ENCODE measurements around the gene COMTD1.

COMTD1 gene

GRCh38 chr10:75246506-75246905 lies 10.7 kb upstream of the COMTD1 start:
- Histone ChIP-seq H2AFZ (ENCODE audit: low read depth, low read length, severe bottlenecking) (no peak overlapping the region), H3K9me2 (replicated peaks; ENCODE audit: insufficient read depth, low read length) (no peaks in the 10 kb centered on the region), H3K36me3 (ENCODE audit: low read length) (no peaks in the 10 kb centered on the region), H4K20me1 (ENCODE audit: low read depth, low read length) (no peaks in the 10 kb centered on the region), H3K4me2 (ENCODE audit: low read depth, low read length, poor library complexity, severe bottlenecking) (no peak overlapping the region), H3K27me3 (ENCODE audit: low read length) (no peaks in the 10 kb centered on the region), H3K4me3 (ENCODE audit: insufficient read depth, low read length, poor library complexity, severe bottlenecking) (no peak overlapping the region), H3K79me2 (ENCODE audit: insufficient read depth, low read length) (no peaks in the 10 kb centered on the region), H3K9ac (ENCODE audit: low read length) (no peak overlapping the region), H3K9me3 (ENCODE audit: insufficient read depth, low read length) (no peaks in the 10 kb centered on the region), H3K27ac (ENCODE audit: low read depth, low read length) (no peak overlapping the region), H3F3A (ENCODE audit: insufficient read depth) (no peaks in the 10 kb centered on the region)
- TF ChIP-seq EZH2phosphoT487 (conservative IDR thresholded peaks at IDR 0.05; ENCODE audit: low read length) (no peak), CTCF (IDR thresholded peaks at IDR 0.05; ENCODE audit: insufficient read depth, low read length, poor library complexity, severe bottlenecking) (no peak)

- Histone ChIP-seq H3K4me2 (ENCODE audit: low read depth, low read length, poor library complexity, severe bottlenecking) (no peak overlapping the region), H3K9me3 (ENCODE audit: insufficient read depth, low read length) (no peaks in the 10 kb centered on the region), H3K9ac (ENCODE audit: low read length) (no peak overlapping the region), H3K4me3 (ENCODE audit: insufficient read depth, low read length, poor library complexity, severe bottlenecking) (no peak overlapping the region), H3K79me2 (ENCODE audit: insufficient read depth, low read length) (no peaks in the 10 kb centered on the region), H4K20me1 (ENCODE audit: low read depth, low read length) (no peaks in the 10 kb centered on the region), H2AFZ (ENCODE audit: low read depth, low read length, severe bottlenecking) (no peak overlapping the region), H3K9me2 (replicated peaks; ENCODE audit: insufficient read depth, low read length) (no peaks in the 10 kb centered on the region), H3K36me3 (ENCODE audit: low read length) (no peaks in the 10 kb centered on the region), H3F3A (ENCODE audit: insufficient read depth) (no peaks in the 10 kb centered on the region), H3K27me3 (ENCODE audit: low read length) (no peaks in the 10 kb centered on the region), H3K27ac (ENCODE audit: low read depth, low read length) (no peak overlapping the region)
- TF ChIP-seq EZH2phosphoT487 (conservative IDR thresholded peaks at IDR 0.05; ENCODE audit: low read length) (no peak), CTCF (IDR thresholded peaks at IDR 0.05; ENCODE audit: insufficient read depth, low read length, poor library complexity, severe bottlenecking) (no peak)
Observed at GRCh38 chr10:75245354-75246250, 9.8 kb upstream of the COMTD1 start.

- no peaks in the 10 kb centered on the region for H4K20me1 ChIP-seq (ENCODE audit: low read depth, low read length)
- no peaks in the 10 kb centered on the region for H3F3A ChIP-seq (ENCODE audit: insufficient read depth)
- no peak overlapping the region for H2AFZ ChIP-seq (ENCODE audit: low read depth, low read length, severe bottlenecking)
- no peaks in the 10 kb centered on the region for H3K9me3 ChIP-seq (ENCODE audit: insufficient read depth, low read length)
- H3K9me2 ChIP-seq (replicated peaks; ENCODE audit: insufficient read depth, low read length): no peaks in the 10 kb centered on the region
- no peaks in the 10 kb centered on the region for H3K79me2 ChIP-seq (ENCODE audit: insufficient read depth, low read length)
- no peak overlapping the region for H3K27ac ChIP-seq (ENCODE audit: low read depth, low read length)
- no peak overlapping the region for H3K9ac ChIP-seq (ENCODE audit: low read length)
- TF ChIP-seq CTCF (IDR thresholded peaks at IDR 0.05; ENCODE audit: insufficient read depth, low read length, poor library complexity, severe bottlenecking): no peak
- TF ChIP-seq EZH2phosphoT487 (conservative IDR thresholded peaks at IDR 0.05; ENCODE audit: low read length): no peak
- H3K36me3 ChIP-seq (ENCODE audit: low read length): no peaks in the 10 kb centered on the region
- no peak overlapping the region for H3K4me2 ChIP-seq (ENCODE audit: low read depth, low read length, poor library complexity, severe bottlenecking)
- no peaks in the 10 kb centered on the region for H3K27me3 ChIP-seq (ENCODE audit: low read length)
- H3K4me3 ChIP-seq (ENCODE audit: insufficient read depth, low read length, poor library complexity, severe bottlenecking): no peak overlapping the region
Observed at GRCh38 chr10:75244487-75245353, 9.0 kb upstream of the COMTD1 start.

All from SU-DHL-6 (cell line).